ENCODE data around the gene EXOC6. TPM values are rescaled to one million over a fixed set of nuclear protein-coding genes. Genes with fewer than 3 reads are reported as not detected.

EXOC6 gene
- polyA plus RNA-seq, 1 donor (not counting 4 experiments of a cell fraction or from before 2014, with no cell fraction given), result 1.2 TPM

DNA sequence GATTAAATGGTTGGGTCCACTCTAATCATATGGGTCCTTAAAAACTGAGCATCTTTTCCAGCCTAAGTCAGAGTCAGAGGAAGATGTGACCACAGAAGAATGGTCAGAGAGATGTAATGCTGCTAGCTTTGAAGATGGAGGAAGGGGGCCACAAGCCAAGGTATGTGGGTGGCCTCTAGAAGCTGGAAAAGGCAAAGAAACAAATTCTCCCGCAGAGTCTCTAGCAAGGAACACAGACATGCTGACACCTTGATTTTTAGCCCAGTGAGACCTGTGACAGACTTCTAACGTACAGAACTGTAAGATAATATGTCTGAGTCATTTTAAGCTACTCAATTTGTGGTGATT, 1.5 kb upstream of the EXOC6 start:
- H3K4me2 ChIP-seq (ENCODE audit: control insufficient read depth, extremely low read depth, insufficient read depth, low read depth, low read length), result no peak overlapping the region

DNA sequence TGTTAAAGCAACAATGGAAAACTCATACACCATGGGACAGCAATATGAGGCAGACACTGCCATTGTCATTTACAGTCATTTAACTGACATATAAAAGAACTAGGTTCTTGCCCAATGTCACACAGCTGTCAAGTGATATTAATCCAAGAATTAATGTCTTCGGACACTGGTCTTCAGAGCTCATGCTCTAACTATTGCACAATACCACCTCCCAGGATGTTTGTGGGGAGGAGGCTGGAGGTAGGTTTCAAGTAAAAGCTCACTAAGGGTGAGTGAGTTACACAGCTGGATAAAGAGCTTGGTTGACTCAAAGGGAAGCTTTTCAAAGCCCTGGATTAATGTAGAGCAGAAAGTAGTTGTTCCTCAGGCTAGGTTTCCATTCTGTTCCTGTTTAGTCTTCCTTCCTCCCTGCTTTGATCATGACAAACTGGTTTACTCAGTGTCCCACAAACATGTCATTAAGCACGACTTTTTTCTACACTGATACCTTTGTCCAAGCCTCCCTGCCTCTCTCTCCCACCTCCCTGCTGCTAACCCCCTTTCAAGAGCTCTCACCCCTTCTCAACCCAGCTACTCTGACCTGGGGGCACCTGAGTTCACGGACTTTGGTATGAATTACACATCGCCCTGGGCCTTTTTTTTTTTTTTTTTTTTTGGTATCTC, 987 bp upstream of the EXOC6 start:
- Histone ChIP-seq H4K20me1 (ENCODE audit: control insufficient read depth, extremely low read depth, insufficient read depth, low read length) (no peaks in the 10 kb centered on the region), H3K9me3 (ENCODE audit: control insufficient read depth, low read depth, low read length) (no peaks in the 10 kb centered on the region), H3K79me2 (ENCODE audit: control insufficient read depth, insufficient read depth, low read length) (no peaks in the 10 kb centered on the region), H3K36me3 (ENCODE audit: control insufficient read depth in 2 of 2, extremely low read depth in 1 of 2, insufficient read depth in 2 of 2, low read length in 2 of 2) (no peaks in the 10 kb centered on the region), H3K4me3 (ENCODE audit: control insufficient read depth in 2 of 3, extremely low read depth in 1 of 3, insufficient read depth in 2 of 3, low read depth in 1 of 3, low read length in 3 of 3) (no peak overlapping the region), H3K9me1 (ENCODE audit: control insufficient read depth, extremely low read depth, insufficient read depth, low read length) (no peaks in the 10 kb centered on the region), H3K4me2 (ENCODE audit: control insufficient read depth, extremely low read depth, insufficient read depth, low read depth, low read length) (peak overlapping the region; percentile 97), H3K9ac (ENCODE audit: control insufficient read depth, extremely low read depth, insufficient read depth, low read length) (no peak overlapping the region), H3K4me1 (ENCODE audit: control insufficient read depth, extremely low read depth, insufficient read depth, low read length) (peaks cover 9% of the 10 kb centered on the region), H3K27me3 (ENCODE audit: control insufficient read depth, extremely low read depth, insufficient read depth, low read length) (peaks cover 3% of the 10 kb centered on the region), H3K27ac (ENCODE audit: control insufficient read depth, insufficient read depth, low read length) (no peak overlapping the region), H2AFZ (ENCODE audit: control insufficient read depth, low read length) (peak overlapping the region; percentile 27)
- peak; percentile 26 for FAIRE-seq
- DNase-seq (ENCODE audit: low read depth, low spot score), result no peak
- TF ChIP-seq EZH2 (IDR thresholded peaks at IDR 0.05; ENCODE audit: low read length), result no peak
- no peak for TF ChIP-seq CTCF (optimal IDR thresholded peaks at IDR 0.05 in 1 of 3, IDR thresholded peaks at IDR 0.05 in 1 of 3, conservative IDR thresholded peaks at IDR 0.05 in 1 of 3; ENCODE audit: extremely low read depth in 1 of 3, insufficient read depth in 2 of 3, low read length in 3 of 3)
- dilution Hi-C loops (cut with MboI; ENCODE audit: extremely low pct_ligation_motif_present, low sequenced_read_pairs), result no loop called here

More for the DNA sequence above, 1.5 kb upstream of the EXOC6 start:
- no peak for DNase-seq (ENCODE audit: low read depth, low spot score)
- Histone ChIP-seq H3K9ac (ENCODE audit: control insufficient read depth, extremely low read depth, insufficient read depth, low read length) (no peak overlapping the region), H3K79me2 (ENCODE audit: control insufficient read depth, insufficient read depth, low read length) (no peaks in the 10 kb centered on the region), H3K36me3 (ENCODE audit: control insufficient read depth in 2 of 2, extremely low read depth in 1 of 2, insufficient read depth in 2 of 2, low read length in 2 of 2) (no peaks in the 10 kb centered on the region), H3K27ac (ENCODE audit: control insufficient read depth, insufficient read depth, low read length) (no peak overlapping the region), H3K27me3 (ENCODE audit: control insufficient read depth, extremely low read depth, insufficient read depth, low read length) (peaks cover 3% of the 10 kb centered on the region), H3K4me3 (ENCODE audit: control insufficient read depth in 2 of 3, extremely low read depth in 1 of 3, insufficient read depth in 2 of 3, low read depth in 1 of 3, low read length in 3 of 3) (no peak overlapping the region), H4K20me1 (ENCODE audit: control insufficient read depth, extremely low read depth, insufficient read depth, low read length) (no peaks in the 10 kb centered on the region), H2AFZ (ENCODE audit: control insufficient read depth, low read length) (no peak overlapping the region), H3K4me1 (ENCODE audit: control insufficient read depth, extremely low read depth, insufficient read depth, low read length) (peaks cover 9% of the 10 kb centered on the region), H3K9me3 (ENCODE audit: control insufficient read depth, low read depth, low read length) (no peaks in the 10 kb centered on the region), H3K9me1 (ENCODE audit: control insufficient read depth, extremely low read depth, insufficient read depth, low read length) (no peaks in the 10 kb centered on the region)
- FAIRE-seq, result no peak
- dilution Hi-C loops (cut with MboI; ENCODE audit: extremely low pct_ligation_motif_present, low sequenced_read_pairs), result no loop called here
- TF ChIP-seq EZH2 (IDR thresholded peaks at IDR 0.05; ENCODE audit: low read length) (no peak), CTCF (optimal IDR thresholded peaks at IDR 0.05 in 1 of 3, IDR thresholded peaks at IDR 0.05 in 1 of 3, conservative IDR thresholded peaks at IDR 0.05 in 1 of 3; ENCODE audit: extremely low read depth in 1 of 3, insufficient read depth in 2 of 3, low read length in 3 of 3) (no peak)
